Transverse colon (tissue), 4 donors: ENCODE measurements around the gene FBLN2.

Experiments
- EP300 ChIP-seq: sonication (generic); formaldehyde crosslinking; IDR thresholded peaks from one replicate; pipeline ENCODE4 v1.6.1; 2017; ENCODE audit warnings: antibody characterized with exemption, low read depth
- POLR2A ChIP-seq: fragments of 450-650 bp; IDR thresholded peaks from one replicate; pipeline ENCODE4 v1.6.1; 2016; ENCODE audit warnings: antibody characterized with exemption, mild to moderate bottlenecking, moderate library complexity
- POLR2AphosphoS5 ChIP-seq, 3 donors: sonication (generic); formaldehyde crosslinking; IDR thresholded peaks; one replicate each; pipeline ENCODE4 v1.6.1; 2016; ENCODE audit warnings: antibody characterized with exemption in 3 of 3
- TF ChIP-seq, protein P1 (sequence below), 5 experiments: fragments of 200-600 bp in 3 of 5; fragments of 450-650 bp in 2 of 5; sonication (generic) in 3 of 5; IDR thresholded peaks; 1 replicate in 2 of 5; 2 replicates in 3 of 5; pipeline ENCODE4 v1.5.1; 2016 to 2017; ENCODE audit warnings: antibody characterized with exemption in 5 of 5, inconsistent platforms in 3 of 5, mild to moderate bottlenecking in 2 of 5, moderate library complexity in 1 of 5

DNA sequence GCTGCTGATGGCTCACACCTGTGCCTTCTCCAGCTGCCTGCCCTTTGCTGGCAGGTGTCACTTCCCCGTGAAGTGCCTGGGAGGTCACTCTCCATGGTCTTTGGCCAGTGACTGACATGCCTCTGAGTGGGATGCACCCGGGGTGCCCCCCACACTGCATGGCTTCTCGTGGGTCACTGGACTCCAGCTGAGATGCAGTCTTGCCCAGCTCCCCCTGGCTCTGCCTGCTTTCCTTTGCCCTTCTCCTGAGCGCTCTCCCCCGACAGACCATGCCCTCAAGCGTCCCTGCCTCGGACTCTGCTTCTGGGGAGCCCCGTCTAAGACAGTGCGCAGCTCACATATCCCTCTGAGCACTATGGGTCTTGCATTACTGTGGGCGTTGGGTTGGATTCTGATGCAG lies 14.4 kb downstream of the FBLN2 start:
- TF ChIP-seq, protein P1, sequence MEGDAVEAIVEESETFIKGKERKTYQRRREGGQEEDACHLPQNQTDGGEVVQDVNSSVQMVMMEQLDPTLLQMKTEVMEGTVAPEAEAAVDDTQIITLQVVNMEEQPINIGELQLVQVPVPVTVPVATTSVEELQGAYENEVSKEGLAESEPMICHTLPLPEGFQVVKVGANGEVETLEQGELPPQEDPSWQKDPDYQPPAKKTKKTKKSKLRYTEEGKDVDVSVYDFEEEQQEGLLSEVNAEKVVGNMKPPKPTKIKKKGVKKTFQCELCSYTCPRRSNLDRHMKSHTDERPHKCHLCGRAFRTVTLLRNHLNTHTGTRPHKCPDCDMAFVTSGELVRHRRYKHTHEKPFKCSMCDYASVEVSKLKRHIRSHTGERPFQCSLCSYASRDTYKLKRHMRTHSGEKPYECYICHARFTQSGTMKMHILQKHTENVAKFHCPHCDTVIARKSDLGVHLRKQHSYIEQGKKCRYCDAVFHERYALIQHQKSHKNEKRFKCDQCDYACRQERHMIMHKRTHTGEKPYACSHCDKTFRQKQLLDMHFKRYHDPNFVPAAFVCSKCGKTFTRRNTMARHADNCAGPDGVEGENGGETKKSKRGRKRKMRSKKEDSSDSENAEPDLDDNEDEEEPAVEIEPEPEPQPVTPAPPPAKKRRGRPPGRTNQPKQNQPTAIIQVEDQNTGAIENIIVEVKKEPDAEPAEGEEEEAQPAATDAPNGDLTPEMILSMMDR (IDR thresholded peaks at IDR 0.05), result no peak
- TF ChIP-seq POLR2A, result no peak
- no peak for TF ChIP-seq POLR2AphosphoS5 (IDR thresholded peaks at IDR 0.05)
- no peak for TF ChIP-seq EP300
